ENCODE data around the gene MELK. TPM values are rescaled to one million over a fixed set of nuclear protein-coding genes. Genes with fewer than 3 reads are reported as not detected.

The MELK gene
- total and polyA plus RNA-seq, 2 donors (not counting 1 experiment from before 2014, with no cell fraction given) = 14.2 to 21.9 TPM

DNA sequence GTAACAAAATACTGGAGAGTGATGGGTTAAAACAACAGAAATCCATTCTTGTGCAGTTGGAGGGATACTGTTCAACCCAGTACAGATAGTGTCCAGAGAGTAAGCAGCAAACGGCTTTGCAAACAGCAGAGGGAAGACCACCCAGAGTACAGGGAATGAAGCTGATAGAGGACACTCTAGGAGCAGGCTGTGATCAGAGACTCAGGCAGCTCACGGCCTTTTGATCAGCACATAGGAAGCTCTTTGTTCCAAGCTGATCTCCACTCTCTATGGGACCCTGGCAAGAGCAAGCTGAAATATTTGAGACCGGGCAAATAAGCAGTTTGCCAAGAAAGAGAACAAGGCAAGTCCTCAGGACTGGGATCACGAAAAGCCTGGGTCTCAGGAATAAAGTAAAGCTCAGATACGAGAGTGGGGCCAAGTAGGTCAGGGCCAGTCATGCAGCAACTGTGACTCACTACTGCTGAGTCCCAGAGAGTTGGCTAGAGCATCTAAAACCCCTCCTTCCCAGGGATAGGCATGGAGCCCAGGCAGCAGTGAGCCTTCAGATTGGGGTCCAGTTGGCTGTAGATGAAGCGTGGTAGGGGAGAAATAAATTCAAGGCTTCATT is 52.4 kb downstream of the MELK start:
- Histone ChIP-seq H3K4me1 (ENCODE audit: control insufficient read depth, extremely low read depth, insufficient read depth, low read length) (peaks cover 6% of the 10 kb centered on the region), H3K27me3 (ENCODE audit: control insufficient read depth, insufficient read depth, low read length) (no peaks in the 10 kb centered on the region), H3K36me3 (ENCODE audit: control insufficient read depth, insufficient read depth, low read length) (no peaks in the 10 kb centered on the region), H2AFZ (ENCODE audit: low read length) (peak overlapping the region; percentile 11), H3K9me3 (ENCODE audit: control insufficient read depth, insufficient read depth, low read depth, low read length) (no peaks in the 10 kb centered on the region), H3K4me2 (ENCODE audit: extremely low read depth, insufficient read depth, low read length) (peak overlapping the region; percentile 49), H3K79me2 (ENCODE audit: control insufficient read depth, insufficient read depth, low read length) (peaks cover 8% of the 10 kb centered on the region), H3K4me3 (replicated peaks in 1 of 4; ENCODE audit: control extremely low read depth in 1 of 4, insufficient read depth in 1 of 4, low read depth in 3 of 4, low read length in 4 of 4) (peak overlapping the region in 1 of 4 experiments; percentile 6), H4K20me1 (ENCODE audit: control insufficient read depth, extremely low read depth, insufficient read depth, low read length) (no peaks in the 10 kb centered on the region), H3K27ac (ENCODE audit: insufficient read depth, low read length) (peak overlapping the region; percentile 68), H3K9ac (ENCODE audit: insufficient read depth, low read length) (peak overlapping the region; percentile 9)
- DNase-seq (ENCODE audit: low read depth in 2 of 2) = peak; percentile 85 to 87
- TF ChIP-seq EZH2 (IDR thresholded peaks at IDR 0.05; ENCODE audit: low read length, missing control alignments) = no peak
- TF ChIP-seq, protein P1, sequence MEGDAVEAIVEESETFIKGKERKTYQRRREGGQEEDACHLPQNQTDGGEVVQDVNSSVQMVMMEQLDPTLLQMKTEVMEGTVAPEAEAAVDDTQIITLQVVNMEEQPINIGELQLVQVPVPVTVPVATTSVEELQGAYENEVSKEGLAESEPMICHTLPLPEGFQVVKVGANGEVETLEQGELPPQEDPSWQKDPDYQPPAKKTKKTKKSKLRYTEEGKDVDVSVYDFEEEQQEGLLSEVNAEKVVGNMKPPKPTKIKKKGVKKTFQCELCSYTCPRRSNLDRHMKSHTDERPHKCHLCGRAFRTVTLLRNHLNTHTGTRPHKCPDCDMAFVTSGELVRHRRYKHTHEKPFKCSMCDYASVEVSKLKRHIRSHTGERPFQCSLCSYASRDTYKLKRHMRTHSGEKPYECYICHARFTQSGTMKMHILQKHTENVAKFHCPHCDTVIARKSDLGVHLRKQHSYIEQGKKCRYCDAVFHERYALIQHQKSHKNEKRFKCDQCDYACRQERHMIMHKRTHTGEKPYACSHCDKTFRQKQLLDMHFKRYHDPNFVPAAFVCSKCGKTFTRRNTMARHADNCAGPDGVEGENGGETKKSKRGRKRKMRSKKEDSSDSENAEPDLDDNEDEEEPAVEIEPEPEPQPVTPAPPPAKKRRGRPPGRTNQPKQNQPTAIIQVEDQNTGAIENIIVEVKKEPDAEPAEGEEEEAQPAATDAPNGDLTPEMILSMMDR (conservative IDR thresholded peaks at IDR 0.05 in 1 of 2, IDR thresholded peaks at IDR 0.05 in 1 of 2; ENCODE audit: low read depth in 1 of 2, low read length in 2 of 2) = no peak

DNA sequence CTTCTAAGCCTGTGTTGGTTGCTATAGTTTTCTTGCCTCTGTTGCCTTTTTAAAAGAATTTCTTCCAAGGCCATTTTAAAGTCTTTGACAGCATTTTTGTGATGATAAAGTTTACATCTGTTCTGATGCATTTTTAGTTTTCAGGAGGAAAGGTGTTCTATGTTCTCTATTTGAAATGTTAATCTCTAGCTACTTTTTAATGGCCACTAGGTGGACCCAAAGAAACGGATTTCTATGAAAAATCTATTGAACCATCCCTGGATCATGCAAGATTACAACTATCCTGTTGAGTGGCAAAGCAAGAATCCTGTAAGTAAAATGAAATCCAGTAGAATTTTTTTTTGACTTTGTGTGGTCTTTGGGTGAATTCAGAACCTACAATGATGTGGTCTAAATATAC is 60.2 kb downstream of the MELK start:
- Histone ChIP-seq H3K9ac (ENCODE audit: insufficient read depth, low read length) (no peak overlapping the region), H3K4me3 (replicated peaks in 1 of 4; ENCODE audit: control extremely low read depth in 1 of 4, insufficient read depth in 1 of 4, low read depth in 3 of 4, low read length in 4 of 4) (no peak overlapping the region), H3K36me3 (ENCODE audit: control insufficient read depth, insufficient read depth, low read length) (peaks cover 1% of the 10 kb centered on the region), H3K4me1 (ENCODE audit: control insufficient read depth, extremely low read depth, insufficient read depth, low read length) (no peaks in the 10 kb centered on the region), H4K20me1 (ENCODE audit: control insufficient read depth, extremely low read depth, insufficient read depth, low read length) (no peaks in the 10 kb centered on the region), H3K27ac (ENCODE audit: insufficient read depth, low read length) (no peak overlapping the region), H3K27me3 (ENCODE audit: control insufficient read depth, insufficient read depth, low read length) (no peaks in the 10 kb centered on the region), H3K9me3 (ENCODE audit: control insufficient read depth, insufficient read depth, low read depth, low read length) (no peaks in the 10 kb centered on the region), H2AFZ (ENCODE audit: low read length) (no peak overlapping the region), H3K79me2 (ENCODE audit: control insufficient read depth, insufficient read depth, low read length) (peaks cover 2% of the 10 kb centered on the region), H3K4me2 (ENCODE audit: extremely low read depth, insufficient read depth, low read length) (no peak overlapping the region)
- TF ChIP-seq, protein P1 (conservative IDR thresholded peaks at IDR 0.05 in 1 of 2, IDR thresholded peaks at IDR 0.05 in 1 of 2; ENCODE audit: low read depth in 1 of 2, low read length in 2 of 2) = peak; percentile 36 to 56
- no peak for TF ChIP-seq EZH2 (IDR thresholded peaks at IDR 0.05; ENCODE audit: low read length, missing control alignments)
- DNase-seq (ENCODE audit: low read depth in 2 of 2) = peak; percentile 21 to 61

DNA sequence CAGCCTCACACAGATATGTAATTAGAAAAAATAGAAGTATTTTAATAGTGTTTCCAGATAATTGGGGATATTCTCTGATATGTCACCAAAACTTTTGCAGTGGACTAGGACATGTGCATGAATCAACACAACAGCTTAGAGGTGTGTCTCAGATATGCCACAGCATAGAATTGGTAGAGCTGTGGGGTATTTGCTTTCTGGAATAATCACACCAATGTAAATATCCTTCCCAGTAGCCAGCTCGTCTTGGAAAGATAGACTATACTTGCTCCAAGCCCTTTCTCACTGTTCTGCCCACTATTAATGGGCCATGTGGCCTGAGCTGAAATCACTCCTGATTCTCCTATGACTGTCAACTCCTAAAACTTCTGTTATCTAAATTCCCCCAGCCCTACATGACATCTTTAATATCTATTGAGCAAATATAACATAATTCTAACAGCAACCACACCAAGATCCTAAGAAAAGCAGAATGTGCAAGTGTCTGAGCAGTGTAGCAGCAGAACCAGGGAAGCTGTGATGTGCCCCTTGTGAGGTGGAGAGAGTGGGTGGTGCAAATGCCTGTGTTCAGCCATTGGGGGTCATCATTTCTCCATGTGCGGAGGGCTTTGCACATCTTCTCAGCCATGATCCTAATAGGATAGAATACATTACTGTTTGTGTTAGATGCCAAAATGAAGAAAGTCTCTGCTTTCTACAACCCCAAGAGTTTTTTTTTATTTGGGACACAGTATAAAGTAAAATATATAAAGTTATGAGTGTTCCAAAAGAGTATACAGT is 65.0 kb downstream of the MELK start:
- peaks cover 3% of the 10 kb centered on the region for H3K36me3 ChIP-seq (ENCODE audit: control insufficient read depth, insufficient read depth, low read length)
- no peaks in the 10 kb centered on the region for H3K79me2 ChIP-seq (ENCODE audit: control insufficient read depth, insufficient read depth, low read length)
- H3K27ac ChIP-seq (ENCODE audit: insufficient read depth, low read length) = no peak overlapping the region
- no peaks in the 10 kb centered on the region for H3K9me3 ChIP-seq (ENCODE audit: control insufficient read depth, insufficient read depth, low read depth, low read length)
- no peaks in the 10 kb centered on the region for H3K4me1 ChIP-seq (ENCODE audit: control insufficient read depth, extremely low read depth, insufficient read depth, low read length)
- no peak overlapping the region for H2AFZ ChIP-seq (ENCODE audit: low read length)
- no peak for DNase-seq (ENCODE audit: low read depth in 2 of 2)
- no peaks in the 10 kb centered on the region for H4K20me1 ChIP-seq (ENCODE audit: control insufficient read depth, extremely low read depth, insufficient read depth, low read length)
- no peak overlapping the region for H3K4me3 ChIP-seq (replicated peaks in 1 of 4; ENCODE audit: control extremely low read depth in 1 of 4, insufficient read depth in 1 of 4, low read depth in 3 of 4, low read length in 4 of 4)
- H3K9ac ChIP-seq (ENCODE audit: insufficient read depth, low read length) = no peak overlapping the region
- no peaks in the 10 kb centered on the region for H3K27me3 ChIP-seq (ENCODE audit: control insufficient read depth, insufficient read depth, low read length)
- H3K4me2 ChIP-seq (ENCODE audit: extremely low read depth, insufficient read depth, low read length) = no peak overlapping the region
- TF ChIP-seq EZH2 (IDR thresholded peaks at IDR 0.05; ENCODE audit: low read length, missing control alignments) = no peak
- TF ChIP-seq, protein P1 (conservative IDR thresholded peaks at IDR 0.05 in 1 of 2, IDR thresholded peaks at IDR 0.05 in 1 of 2; ENCODE audit: low read depth in 1 of 2, low read length in 2 of 2) = no peak
